ENCODE data around the gene HOXB7. TPM values are rescaled to one million over a fixed set of nuclear protein-coding genes. Genes with fewer than 3 reads are reported as not detected.

HOXB7 gene
- total RNA-seq, 1 donor from 2014 or later, result 0.64 TPM

GRCh38 chr17:48563385-48563838, 47.4 kb downstream of the HOXB7 start:
- H3K4me1 Mint-ChIP-seq (ENCODE audit: low read depth, unreplicated experiment), result peaks cover 3% of the 10 kb centered on the region
- H3K27ac Mint-ChIP-seq (ENCODE audit: unreplicated experiment), result no peak overlapping the region
- DNase-seq, result no peak
- H3K9me3 Mint-ChIP-seq (ENCODE audit: unreplicated experiment), result peaks cover 7% of the 10 kb centered on the region
- peaks cover 38% of the 10 kb centered on the region for H3K27me3 Mint-ChIP-seq (ENCODE audit: unreplicated experiment)
- H3K4me3 Mint-ChIP-seq (ENCODE audit: unreplicated experiment), result peak overlapping the region; percentile 26
- TF ChIP-seq, protein P1, sequence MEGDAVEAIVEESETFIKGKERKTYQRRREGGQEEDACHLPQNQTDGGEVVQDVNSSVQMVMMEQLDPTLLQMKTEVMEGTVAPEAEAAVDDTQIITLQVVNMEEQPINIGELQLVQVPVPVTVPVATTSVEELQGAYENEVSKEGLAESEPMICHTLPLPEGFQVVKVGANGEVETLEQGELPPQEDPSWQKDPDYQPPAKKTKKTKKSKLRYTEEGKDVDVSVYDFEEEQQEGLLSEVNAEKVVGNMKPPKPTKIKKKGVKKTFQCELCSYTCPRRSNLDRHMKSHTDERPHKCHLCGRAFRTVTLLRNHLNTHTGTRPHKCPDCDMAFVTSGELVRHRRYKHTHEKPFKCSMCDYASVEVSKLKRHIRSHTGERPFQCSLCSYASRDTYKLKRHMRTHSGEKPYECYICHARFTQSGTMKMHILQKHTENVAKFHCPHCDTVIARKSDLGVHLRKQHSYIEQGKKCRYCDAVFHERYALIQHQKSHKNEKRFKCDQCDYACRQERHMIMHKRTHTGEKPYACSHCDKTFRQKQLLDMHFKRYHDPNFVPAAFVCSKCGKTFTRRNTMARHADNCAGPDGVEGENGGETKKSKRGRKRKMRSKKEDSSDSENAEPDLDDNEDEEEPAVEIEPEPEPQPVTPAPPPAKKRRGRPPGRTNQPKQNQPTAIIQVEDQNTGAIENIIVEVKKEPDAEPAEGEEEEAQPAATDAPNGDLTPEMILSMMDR (IDR thresholded peaks at IDR 0.05; ENCODE audit: partially characterized antibody, unreplicated experiment), result no peak
- no peaks in the 10 kb centered on the region for H3K36me3 Mint-ChIP-seq (ENCODE audit: unreplicated experiment)

GRCh38 chr17:48562934-48563333, 47.9 kb downstream of the HOXB7 start:
- Mint-ChIP-seq H3K4me1 (ENCODE audit: low read depth, unreplicated experiment) (peaks cover 3% of the 10 kb centered on the region), H3K27me3 (ENCODE audit: unreplicated experiment) (peaks cover 39% of the 10 kb centered on the region), H3K4me3 (ENCODE audit: unreplicated experiment) (no peak overlapping the region), H3K9me3 (ENCODE audit: unreplicated experiment) (peaks cover 6% of the 10 kb centered on the region), H3K36me3 (ENCODE audit: unreplicated experiment) (no peaks in the 10 kb centered on the region), H3K27ac (ENCODE audit: unreplicated experiment) (no peak overlapping the region)
- no peak for DNase-seq
- TF ChIP-seq, protein P1 (IDR thresholded peaks at IDR 0.05; ENCODE audit: partially characterized antibody, unreplicated experiment), result no peak

DNA sequence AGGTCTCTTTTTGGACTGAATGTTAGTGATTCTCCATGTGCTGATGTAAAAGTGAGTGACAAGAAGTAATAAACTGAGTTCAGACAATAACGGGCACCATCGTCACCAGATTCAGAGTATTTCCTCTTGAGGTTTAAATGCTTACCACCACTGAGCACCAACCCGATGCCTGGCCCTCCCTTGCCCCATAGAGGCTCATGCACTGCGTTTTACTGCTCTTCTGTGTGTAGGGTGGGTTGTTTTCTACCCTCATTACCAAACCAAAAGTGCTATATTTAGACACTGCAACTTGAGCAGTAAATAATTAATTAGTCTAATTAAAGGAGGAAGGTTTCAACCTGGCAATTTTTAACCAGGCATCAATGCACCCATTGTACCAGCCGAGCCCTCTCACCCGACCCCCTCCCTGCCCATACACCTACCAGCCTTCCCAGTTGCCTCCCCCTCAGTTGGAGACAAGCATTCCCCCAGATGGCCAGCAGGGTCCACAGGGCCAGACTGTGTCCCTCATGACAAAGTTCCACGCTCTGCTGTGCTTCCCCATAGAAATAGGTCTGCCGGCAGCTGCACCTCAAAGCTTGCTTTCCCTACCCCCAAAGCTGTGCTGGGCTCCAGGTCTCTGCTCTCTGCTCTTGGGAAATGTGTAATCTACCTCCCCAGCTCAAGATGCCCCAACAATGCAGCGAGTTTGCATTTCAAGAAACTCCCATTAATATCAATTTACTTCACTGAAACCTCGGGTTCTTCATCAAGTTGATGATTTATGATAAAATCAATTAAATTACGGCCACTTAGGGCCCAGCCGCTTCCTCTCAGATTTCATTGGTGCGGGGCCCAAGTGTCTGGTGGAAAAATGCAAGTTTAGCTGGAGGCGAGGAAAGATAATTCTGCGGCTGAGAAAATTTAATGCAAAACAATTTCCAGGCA, 48.7 kb downstream of the HOXB7 start:
- peaks cover 6% of the 10 kb centered on the region for H3K9me3 Mint-ChIP-seq (ENCODE audit: unreplicated experiment)
- peaks cover 40% of the 10 kb centered on the region for H3K27me3 Mint-ChIP-seq (ENCODE audit: unreplicated experiment)
- H3K36me3 Mint-ChIP-seq (ENCODE audit: unreplicated experiment), result no peaks in the 10 kb centered on the region
- DNase-seq, result no peak
- TF ChIP-seq, protein P1 (IDR thresholded peaks at IDR 0.05; ENCODE audit: partially characterized antibody, unreplicated experiment), result peak; percentile 16
- no peak overlapping the region for H3K4me3 Mint-ChIP-seq (ENCODE audit: unreplicated experiment)
- H3K4me1 Mint-ChIP-seq (ENCODE audit: low read depth, unreplicated experiment), result peaks cover 3% of the 10 kb centered on the region
- H3K27ac Mint-ChIP-seq (ENCODE audit: unreplicated experiment), result no peak overlapping the region

DNA sequence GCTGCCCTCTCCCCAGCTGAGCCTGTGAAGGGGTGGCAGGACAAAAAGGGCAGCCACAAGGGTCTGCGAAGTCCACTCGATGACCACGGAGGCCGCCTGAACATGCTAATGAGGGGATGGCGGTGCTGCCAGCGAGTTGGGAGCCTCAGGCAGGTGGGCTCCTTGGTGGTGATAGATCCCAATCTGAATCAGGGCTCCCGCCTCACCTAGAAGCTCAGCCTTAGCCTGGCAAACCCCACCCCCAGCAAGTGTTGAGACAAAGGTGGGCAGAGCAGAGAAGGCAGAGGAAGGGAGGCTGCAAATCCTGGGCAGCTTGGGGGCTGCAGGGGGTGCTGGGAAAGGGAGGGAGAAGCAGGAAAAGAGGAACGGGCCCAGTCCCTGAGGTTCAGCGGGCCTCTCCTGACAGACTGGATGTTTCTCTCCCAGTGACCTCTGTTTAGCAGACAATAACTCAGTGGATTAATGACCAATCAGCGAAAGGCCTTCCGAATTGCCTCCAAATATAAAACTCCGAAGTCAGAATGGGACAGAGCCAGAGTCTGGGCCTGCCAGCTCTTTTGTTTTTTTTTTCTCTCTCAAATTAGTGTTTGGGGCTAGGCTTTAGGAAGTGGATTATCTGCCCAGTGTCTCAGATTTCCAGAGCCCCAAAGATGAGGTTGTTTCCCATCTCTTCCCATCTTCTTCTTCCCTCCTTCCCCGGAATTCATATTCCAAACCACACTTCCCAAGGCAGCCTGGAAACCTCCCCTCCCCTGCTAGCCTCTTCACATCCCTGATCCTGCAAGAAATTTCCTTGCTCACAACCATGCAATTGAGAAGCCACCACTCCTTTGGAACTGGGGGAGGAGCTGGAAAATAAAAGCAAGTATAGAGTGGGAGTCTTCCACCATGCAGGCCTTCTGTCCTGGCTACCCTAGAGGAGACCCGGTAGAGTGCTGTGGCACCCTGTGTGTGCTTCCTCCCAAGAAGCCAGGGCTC, 50.7 kb downstream of the HOXB7 start:
- TF ChIP-seq, protein P1 (IDR thresholded peaks at IDR 0.05; ENCODE audit: partially characterized antibody, unreplicated experiment), result no peak
- DNase-seq, result no peak
- H3K27ac Mint-ChIP-seq (ENCODE audit: unreplicated experiment), result no peak overlapping the region
- no peak overlapping the region for H3K4me3 Mint-ChIP-seq (ENCODE audit: unreplicated experiment)
- peaks cover 8% of the 10 kb centered on the region for H3K9me3 Mint-ChIP-seq (ENCODE audit: unreplicated experiment)
- H3K4me1 Mint-ChIP-seq (ENCODE audit: low read depth, unreplicated experiment), result peaks cover 5% of the 10 kb centered on the region
- H3K36me3 Mint-ChIP-seq (ENCODE audit: unreplicated experiment), result no peaks in the 10 kb centered on the region
- peaks cover 51% of the 10 kb centered on the region for H3K27me3 Mint-ChIP-seq (ENCODE audit: unreplicated experiment)
